Left renal pelvis (tissue), 4 donors: Measurements from ENCODE around the gene ABLIM3. TPM values are rescaled to one million over a fixed set of nuclear protein-coding genes. Genes with fewer than 3 reads are reported as not detected.

Experiments
- DNase-seq, 4 donors: peaks; one replicate each; pipeline ENCODE4 v3.0.0-alpha.2; 2013; ENCODE audit warnings: low read depth in 4 of 4, low spot score in 3 of 4
- polyA plus RNA-seq, 4 donors: library from polyadenylated mRNA; unstranded; fragments of 120-200 nt; gene quantifications; one replicate each; pipeline ENCODE4 v1.2.1, GENCODE V29; 2013; ENCODE audit not compliant: insufficient read length in 4 of 4

The ABLIM3 gene
- polyA plus RNA-seq, 4 donors, result 1.3 to 7.6 (median 2.2) TPM

DNA sequence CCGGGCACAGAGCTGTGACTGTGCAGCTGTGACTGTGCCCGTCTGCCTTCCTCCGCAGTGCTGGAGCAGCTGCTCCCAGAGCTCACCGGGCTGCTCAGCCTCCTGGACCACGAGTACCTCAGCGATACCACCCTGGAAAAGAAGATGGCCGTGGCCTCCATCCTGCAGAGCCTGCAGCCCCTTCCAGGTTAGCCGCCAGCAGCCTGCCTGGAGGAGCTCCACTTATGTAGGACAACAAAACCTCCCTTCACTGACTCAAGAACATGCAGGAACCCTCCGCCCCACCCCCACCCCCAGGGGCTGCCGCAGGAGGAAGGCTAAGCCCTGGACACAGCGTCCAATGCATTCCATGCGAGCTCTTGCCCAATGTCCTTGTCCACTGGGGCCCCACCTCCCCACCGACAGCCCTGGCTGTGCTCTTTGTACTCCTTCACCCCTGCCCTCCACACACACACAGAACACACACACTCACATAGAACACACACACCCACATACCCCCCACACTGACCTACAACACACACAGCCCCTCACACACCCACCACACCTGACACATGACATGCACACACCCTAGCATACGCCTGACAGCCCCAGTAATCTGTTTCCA is 158.3 kb downstream of the ABLIM3 start:
- DNase-seq, result no peak

DNA sequence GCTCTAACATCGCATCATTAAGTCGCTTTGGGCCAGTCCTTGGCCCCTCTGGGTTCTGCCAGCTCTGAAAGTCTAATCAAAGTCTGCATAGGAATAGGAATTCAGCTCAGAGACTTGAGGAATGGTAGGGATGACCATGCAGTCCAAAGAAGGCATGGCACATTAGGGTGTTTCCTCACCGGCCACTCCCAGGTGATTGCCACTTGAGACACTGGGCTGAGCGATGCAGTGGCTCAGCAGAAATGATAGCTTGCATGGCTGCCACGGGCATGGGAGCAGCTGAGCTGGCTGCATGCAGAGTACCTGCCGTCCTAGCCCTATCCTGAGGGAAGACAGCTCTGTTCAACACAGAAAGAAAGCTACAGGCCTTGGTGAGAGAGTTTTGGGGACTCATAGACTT is 159.1 kb downstream of the ABLIM3 start:
- DNase-seq, result no peak

DNA sequence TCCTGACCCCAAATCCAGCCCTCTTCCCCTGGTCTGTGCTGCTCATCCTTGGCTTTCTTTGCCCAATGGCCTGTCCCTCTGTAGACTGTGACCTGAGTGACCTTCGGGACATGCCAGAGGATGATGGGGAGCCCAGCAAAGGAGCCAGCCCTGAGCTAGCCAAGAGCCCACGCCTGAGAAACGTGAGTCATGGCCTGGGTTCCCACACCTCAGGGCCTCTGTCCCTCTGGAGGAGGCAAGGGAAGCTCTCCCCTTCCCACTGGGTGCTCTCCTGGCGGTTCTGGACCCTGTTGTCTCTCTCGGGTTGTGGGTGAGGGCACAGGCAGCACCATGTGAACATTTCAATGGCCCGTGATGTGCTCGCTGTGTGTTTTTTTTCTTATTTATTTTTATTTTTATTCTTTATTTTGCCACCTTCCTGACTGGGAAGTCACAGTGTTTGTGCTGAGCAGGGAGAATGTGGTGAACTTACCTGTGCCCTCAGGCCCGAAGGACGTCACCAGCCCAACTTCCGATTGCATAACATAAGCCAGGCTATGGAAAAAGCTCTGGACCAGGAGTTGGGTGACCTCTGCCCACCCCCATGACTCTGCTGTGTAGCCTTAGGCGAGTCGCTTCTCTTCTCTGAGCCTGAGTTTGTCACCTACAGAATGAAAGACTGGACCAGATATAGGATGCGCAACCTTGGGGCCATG is 159.9 kb downstream of the ABLIM3 start:
- DNase-seq, result no peak

DNA sequence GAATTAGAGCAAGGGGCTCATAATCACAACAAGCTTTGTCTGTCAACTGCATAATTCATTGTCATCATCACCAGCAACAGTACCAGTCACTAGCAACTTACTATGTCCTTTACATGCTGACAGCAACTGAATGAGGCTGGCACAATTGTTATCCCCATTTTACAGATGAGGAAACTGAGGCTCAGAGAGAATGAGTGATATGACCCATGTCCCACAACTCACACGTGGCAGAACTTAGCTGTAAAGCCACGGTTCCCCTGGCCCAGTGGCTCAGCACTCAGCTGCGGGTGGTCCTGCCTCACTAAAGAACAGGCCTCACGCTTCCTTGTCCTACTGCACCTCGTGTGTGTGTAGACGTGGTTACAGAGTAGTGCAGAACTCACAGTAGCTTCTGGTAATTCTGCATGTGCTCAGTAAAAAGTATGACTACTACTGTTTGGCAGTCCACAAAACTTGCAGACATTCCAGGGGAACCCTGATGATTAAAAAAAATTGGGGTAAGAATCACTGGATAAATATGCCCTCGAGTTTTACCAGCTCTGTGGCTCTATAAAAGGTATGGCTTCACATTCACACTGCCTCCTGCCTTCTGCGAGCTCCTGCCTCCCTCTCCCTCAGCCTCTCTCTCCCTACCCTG is 160.6 kb downstream of the ABLIM3 start:
- no peak for DNase-seq

- no peak for DNase-seq
These were observed 161.3 kb downstream of the ABLIM3 start for GRCh38 chr5:149302641-149303040.

DNA sequence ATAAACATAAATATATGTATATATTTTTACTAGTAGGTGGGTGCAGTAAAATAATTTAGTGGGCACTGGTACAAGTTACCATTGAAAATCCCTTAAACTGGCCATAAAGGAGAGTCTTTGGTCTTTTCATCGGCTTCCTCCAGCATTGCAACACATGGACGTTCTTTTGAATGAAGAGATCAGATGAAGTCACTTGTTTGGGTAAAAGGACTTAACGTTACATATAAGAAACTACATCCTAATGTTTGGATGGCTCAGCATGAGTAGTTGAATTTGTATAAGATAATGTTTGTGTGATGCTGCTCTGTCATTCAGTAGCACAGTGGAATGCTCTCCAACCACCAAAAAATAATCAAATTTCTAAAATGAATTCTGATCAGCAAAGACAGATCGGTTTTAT is 161.9 kb downstream of the ABLIM3 start:
- DNase-seq, result no peak

GRCh38 chr5:149304195-149305078 is 163.1 kb downstream of the ABLIM3 start:
- no peak for DNase-seq

- DNase-seq, result no peak
These were observed 168.1 kb downstream of the ABLIM3 start for GRCh38 chr5:149309354-149309753.

Other genes with a start within 250 kb of the ABLIM3 start
- gene SH3TC2, start 78.4 kb upstream of the ABLIM3 start, polyA plus RNA-seq, result 1 to 10 TPM in 3 of 4 donors, under 1 TPM in 1; 0.85 to 2.7 (median 1.3) TPM
- gene AFAP1L1, start 130.4 kb downstream of the ABLIM3 start, polyA plus RNA-seq, result 10 to 100 TPM; 15.0 to 19.3 (median 17.5) TPM
- gene GRPEL2, start 204.0 kb downstream of the ABLIM3 start, polyA plus RNA-seq, result 10 to 100 TPM; 15.9 to 20.8 (median 18.5) TPM
- 10 to 100 TPM; 15.8 to 18.8 (median 18.3) TPM for gene PCYOX1L, start 216.6 kb downstream of the ABLIM3 start, polyA plus RNA-seq
- gene IL17B, start 237.8 kb downstream of the ABLIM3 start, polyA plus RNA-seq, result 1 to 10 TPM in 3 of 4 donors, under 1 TPM in 1; 0.52 to 1.7 (median 1.4) TPM